GM18907 (cell line): Measurements from ENCODE around the gene OVAAL.

Experiments
- ATAC-seq: cut with Tn5 transposase; IDR thresholded peaks from one replicate; pipeline ENCODE4 v1.9.1; 2021; ENCODE audit warnings: mild to moderate bottlenecking, moderate library complexity; ENCODE audit not compliant: unreplicated experiment

OVAAL gene

GRCh38 chr1:180558664-180559063 is at the start of gene OVAAL:
Gene OVAAL, plus strand, starts transcription at chr1:180558964.
- ATAC-seq = no peak

- ATAC-seq = no peak
Observed at GRCh38 chr1:180510882-180511281, 47.9 kb upstream of the OVAAL start.

- ATAC-seq = no peak
Observed at GRCh38 chr1:180513531-180513930, 45.2 kb upstream of the OVAAL start.

GRCh38 chr1:180515364-180515763 is 43.4 kb upstream of the OVAAL start:
- no peak for ATAC-seq

GRCh38 chr1:180515857-180516388 is 42.8 kb upstream of the OVAAL start:
- ATAC-seq = peak; percentile 95

GRCh38 chr1:180519846-180520245 is 38.9 kb upstream of the OVAAL start:
- ATAC-seq = no peak

- no peak for ATAC-seq
Observed at GRCh38 chr1:180521474-180522212, 37.1 kb upstream of the OVAAL start.

GRCh38 chr1:180522213-180522515 is 36.6 kb upstream of the OVAAL start:
- no peak for ATAC-seq

GRCh38 chr1:180524160-180524914 is 34.4 kb upstream of the OVAAL start:
- ATAC-seq = no peak

GRCh38 chr1:180524915-180525714 is 33.6 kb upstream of the OVAAL start:
- no peak for ATAC-seq

- no peak for ATAC-seq
Observed at GRCh38 chr1:180525715-180526039, 33.1 kb upstream of the OVAAL start.

- ATAC-seq = no peak
Observed at GRCh38 chr1:180527101-180527669, 31.6 kb upstream of the OVAAL start.

GRCh38 chr1:180528868-180529470 is 29.8 kb upstream of the OVAAL start:
- no peak for ATAC-seq

GRCh38 chr1:180530501-180530900 is 28.3 kb upstream of the OVAAL start:
- no peak for ATAC-seq

- ATAC-seq = no peak
Observed at GRCh38 chr1:180532854-180533253, 25.9 kb upstream of the OVAAL start.

GRCh38 chr1:180533266-180533987 is 25.3 kb upstream of the OVAAL start:
- peak; percentile 55 for ATAC-seq

- ATAC-seq = no peak
Observed at GRCh38 chr1:180534214-180534613, 24.6 kb upstream of the OVAAL start.

GRCh38 chr1:180535418-180535999 is 23.3 kb upstream of the OVAAL start:
- no peak for ATAC-seq

- no peak for ATAC-seq
Observed at GRCh38 chr1:180536821-180537372, 21.9 kb upstream of the OVAAL start.

GRCh38 chr1:180539136-180539535 is 19.6 kb upstream of the OVAAL start:
- no peak for ATAC-seq
